Thyroid gland (tissue), 4 donors: ENCODE data around the gene TCL1A. TPM values are rescaled to one million over a fixed set of nuclear protein-coding genes. Genes with fewer than 3 reads are reported as not detected.

ENCODE experiments used
- DNase-seq, 2 donors: peaks; one replicate each; pipeline ENCODE4 v3.0.0-alpha.2; 2019
- H3K27ac ChIP-seq, 3 donors: fragments of 200-600 bp; sonication (generic); 1 replicate in 2 of 3; 2 replicates in 1 of 3; pipeline ENCODE4 v1.5.1; 2016 to 2019; ENCODE audit warnings: mild to moderate bottlenecking in 1 of 3, moderate library complexity in 1 of 3
- H3K27me3 ChIP-seq: fragments of 200-600 bp; sonication (generic); one replicate; pipeline ENCODE4 v1.5.1; 2019
- H3K36me3 ChIP-seq, 2 donors: fragments of 200-600 bp; sonication (generic); one replicate each; pipeline ENCODE4 v1.5.1; 2016 to 2019
- H3K4me1 ChIP-seq, 2 donors: fragments of 200-600 bp; sonication (generic); one replicate each; pipeline ENCODE4 v1.5.1; 2017 to 2019
- H3K4me3 ChIP-seq, 3 donors: fragments of 200-600 bp; sonication (generic); replicated peaks in 1 of 3; 1 replicate in 2 of 3; 2 replicates in 1 of 3; pipeline ENCODE4 v1.5.1; 2016; ENCODE audit warnings: mild to moderate bottlenecking in 1 of 3
- H3K9me3 ChIP-seq: fragments of 200-600 bp; sonication (generic); one replicate; pipeline ENCODE4 v1.5.1; 2017
- POLR2A ChIP-seq, 2 donors: fragments of 450-650 bp; IDR thresholded peaks; one replicate each; pipeline ENCODE4 v1.6.1; 2017; ENCODE audit warnings: antibody characterized with exemption in 2 of 2, mild to moderate bottlenecking in 2 of 2, moderate library complexity in 1 of 2
- WGBS, 2 donors: methylation state at CpG; one replicate each; pipeline ENCODE4 v1.1.5; 2017; 5-methylcytosine and 5-hydroxymethylcytosine counted together
- intact Hi-C: fragments of 100-400 bp; cut with DNase I; formaldehyde crosslinking; loops from one replicate; pipeline ENCODE4 v1.15.1; 2023
- total RNA-seq, 4 donors: library from RNA; depleted of rRNA; stranded (reverse); fragments of >200 nt; gene quantifications; one replicate each; pipeline ENCODE4 v1.2.3, GENCODE V29; 2016
- TF ChIP-seq, protein P1 (sequence below), 6 experiments: fragments of 200-600 bp in 3 of 6; fragments of 450-650 bp in 3 of 6; sonication (generic) in 3 of 6; IDR thresholded peaks; one replicate each; pipeline ENCODE4 v1.5.1; 2016 to 2019; ENCODE audit warnings: antibody characterized with exemption in 6 of 6, mild to moderate bottlenecking in 2 of 6, inconsistent platforms in 1 of 6, moderate library complexity in 1 of 6

TCL1A gene
- total RNA-seq, 4 donors from 2014 or later: not detected

DNA sequence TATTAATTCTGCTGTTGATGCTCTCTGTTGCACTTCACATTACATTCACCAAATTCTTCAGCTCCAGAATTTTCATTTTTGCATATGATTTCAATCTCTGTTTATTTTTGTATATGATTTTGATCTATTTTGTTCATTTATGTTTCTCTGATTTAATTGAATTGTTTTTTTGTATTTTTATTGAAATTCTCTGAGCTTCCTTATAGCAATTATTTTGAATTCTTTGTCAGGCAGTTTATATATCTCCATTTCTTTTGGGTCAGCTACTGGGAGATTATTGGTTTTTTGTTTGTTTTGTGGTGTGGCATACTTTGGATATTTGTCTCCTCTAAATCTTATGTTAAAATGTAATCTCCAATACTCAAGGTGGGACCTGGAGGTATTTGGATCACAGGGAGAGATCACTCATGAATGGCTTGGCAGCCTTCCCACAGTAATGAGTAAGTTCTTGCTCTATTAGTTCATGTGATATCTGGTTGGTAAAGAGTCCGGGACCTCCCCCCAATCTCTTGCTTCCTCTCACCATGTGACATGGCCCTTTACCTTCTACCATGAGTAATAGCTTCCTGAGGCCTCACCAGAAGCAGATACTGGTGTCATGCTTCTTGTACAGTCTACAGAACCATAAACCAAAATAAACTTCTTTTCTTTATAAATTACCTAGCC, 8.7 kb upstream of the TCL1A start:
- Histone ChIP-seq H3K9me3 (no peaks in the 10 kb centered on the region), H3K27ac (no peak overlapping the region), H3K36me3 (no peaks in the 10 kb centered on the region), H3K27me3 (no peaks in the 10 kb centered on the region), H3K4me1 (no peaks in the 10 kb centered on the region), H3K4me3 (no peak overlapping the region)
- intact Hi-C loops: no loop called here
- no peak for DNase-seq
- TF ChIP-seq, protein P1, sequence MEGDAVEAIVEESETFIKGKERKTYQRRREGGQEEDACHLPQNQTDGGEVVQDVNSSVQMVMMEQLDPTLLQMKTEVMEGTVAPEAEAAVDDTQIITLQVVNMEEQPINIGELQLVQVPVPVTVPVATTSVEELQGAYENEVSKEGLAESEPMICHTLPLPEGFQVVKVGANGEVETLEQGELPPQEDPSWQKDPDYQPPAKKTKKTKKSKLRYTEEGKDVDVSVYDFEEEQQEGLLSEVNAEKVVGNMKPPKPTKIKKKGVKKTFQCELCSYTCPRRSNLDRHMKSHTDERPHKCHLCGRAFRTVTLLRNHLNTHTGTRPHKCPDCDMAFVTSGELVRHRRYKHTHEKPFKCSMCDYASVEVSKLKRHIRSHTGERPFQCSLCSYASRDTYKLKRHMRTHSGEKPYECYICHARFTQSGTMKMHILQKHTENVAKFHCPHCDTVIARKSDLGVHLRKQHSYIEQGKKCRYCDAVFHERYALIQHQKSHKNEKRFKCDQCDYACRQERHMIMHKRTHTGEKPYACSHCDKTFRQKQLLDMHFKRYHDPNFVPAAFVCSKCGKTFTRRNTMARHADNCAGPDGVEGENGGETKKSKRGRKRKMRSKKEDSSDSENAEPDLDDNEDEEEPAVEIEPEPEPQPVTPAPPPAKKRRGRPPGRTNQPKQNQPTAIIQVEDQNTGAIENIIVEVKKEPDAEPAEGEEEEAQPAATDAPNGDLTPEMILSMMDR (IDR thresholded peaks at IDR 0.05): no peak
- TF ChIP-seq POLR2A (IDR thresholded peaks at IDR 0.05): no peak
- WGBS, 2 donors: 67 to 74% methylated on average over 1 of the region's 1 CpG

DNA sequence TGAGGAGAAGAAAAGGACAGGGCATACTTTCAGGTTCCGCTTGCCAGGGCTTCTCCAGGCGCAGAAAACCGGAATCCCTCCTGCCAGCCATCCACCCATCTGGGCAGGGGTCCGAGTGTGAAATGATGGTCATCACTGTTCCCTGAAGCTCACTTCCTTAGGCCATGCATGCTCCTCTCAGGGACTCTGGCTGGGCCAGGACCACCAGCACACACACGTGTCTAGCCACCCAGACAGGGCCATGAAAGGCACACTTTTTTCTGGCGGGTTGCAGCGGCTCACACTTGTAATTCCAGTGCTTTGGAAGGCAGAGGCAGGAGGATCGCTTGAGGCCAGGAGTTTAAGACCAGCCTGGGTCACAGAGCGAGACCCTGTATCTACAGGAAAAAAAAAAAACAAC, 1.5 kb downstream of the TCL1A start:
- H3K27ac ChIP-seq: no peak overlapping the region
- H3K4me1 ChIP-seq: no peaks in the 10 kb centered on the region
- no peaks in the 10 kb centered on the region for H3K27me3 ChIP-seq
- H3K4me3 ChIP-seq: no peak overlapping the region
- TF ChIP-seq, protein P1 (IDR thresholded peaks at IDR 0.05): no peak
- DNase-seq: no peak
- no peaks in the 10 kb centered on the region for H3K9me3 ChIP-seq
- intact Hi-C loops: no loop called here
- no peaks in the 10 kb centered on the region for H3K36me3 ChIP-seq
- 92 to 96% methylated on average over 9 of the region's 9 CpGs for WGBS, 2 donors

DNA sequence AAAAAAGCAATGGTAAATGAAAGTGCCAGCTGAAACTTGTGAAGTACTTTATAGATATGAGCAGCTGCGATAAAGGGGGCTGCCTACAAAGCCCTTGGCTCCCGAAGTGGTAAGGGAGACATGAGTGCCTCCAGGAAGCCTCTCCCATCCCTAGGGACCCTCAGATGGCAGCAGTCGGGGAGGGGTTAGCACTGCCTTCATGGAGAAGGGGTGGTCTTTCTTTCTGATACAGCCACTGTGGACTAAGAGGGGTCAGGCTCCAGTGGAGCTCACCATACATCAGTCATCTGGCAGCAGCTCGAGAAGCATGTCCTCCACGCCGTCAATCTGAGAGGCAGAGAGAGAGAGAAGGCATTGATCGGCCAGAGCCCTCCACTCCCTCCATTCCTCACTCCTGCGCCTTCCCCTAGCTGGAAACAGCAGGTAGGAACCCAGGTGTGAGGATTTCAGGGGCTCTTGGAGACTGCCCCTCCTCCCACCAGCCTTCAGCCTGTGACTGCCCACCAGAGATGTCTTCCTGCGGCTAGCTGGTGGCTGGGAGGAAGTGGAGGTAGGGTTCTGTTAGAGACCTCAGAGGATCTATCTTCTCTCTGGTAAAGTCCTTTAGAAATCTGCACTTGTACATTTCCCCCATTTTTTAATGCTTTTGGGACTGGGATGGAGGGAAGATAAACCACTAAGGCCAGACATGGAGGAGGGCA, 2.3 kb downstream of the TCL1A start:
- TF ChIP-seq, protein P1 (IDR thresholded peaks at IDR 0.05): no peak
- no peak for TF ChIP-seq POLR2A (IDR thresholded peaks at IDR 0.05)
- H3K27ac ChIP-seq: no peak overlapping the region
- intact Hi-C loops: no loop called here
- H3K27me3 ChIP-seq: no peaks in the 10 kb centered on the region
- DNase-seq: no peak
- H3K9me3 ChIP-seq: no peaks in the 10 kb centered on the region
- 67 to 72% methylated on average over 9 of the region's 9 CpGs for WGBS, 2 donors
- H3K4me3 ChIP-seq: no peak overlapping the region
- no peaks in the 10 kb centered on the region for H3K36me3 ChIP-seq
- H3K4me1 ChIP-seq: no peaks in the 10 kb centered on the region

DNA sequence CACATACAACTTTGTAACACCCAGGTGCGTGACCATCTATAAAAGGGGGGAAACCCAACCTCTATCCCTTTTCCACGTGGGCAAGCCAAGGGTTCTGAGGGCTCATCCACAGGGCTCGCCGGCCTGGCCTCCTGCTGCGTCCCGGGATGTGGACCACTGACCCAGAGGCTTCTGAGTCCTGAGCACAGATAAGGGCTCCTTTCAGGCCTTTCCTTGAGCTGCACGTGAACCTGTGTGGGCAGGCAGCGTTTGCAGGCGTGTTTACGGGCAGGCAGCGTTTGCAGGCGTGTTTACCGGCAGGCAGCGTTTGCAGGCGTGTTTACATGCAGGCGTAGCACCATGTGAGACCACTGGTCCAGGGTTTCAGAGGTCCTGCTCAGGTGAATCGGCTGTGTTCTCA, 3.8 kb downstream of the TCL1A start:
- Histone ChIP-seq H3K36me3 (no peaks in the 10 kb centered on the region), H3K27ac (no peak overlapping the region), H3K4me3 (no peak overlapping the region), H3K9me3 (no peaks in the 10 kb centered on the region), H3K4me1 (no peaks in the 10 kb centered on the region), H3K27me3 (no peaks in the 10 kb centered on the region)
- WGBS, 2 donors: 90 to 91% methylated on average over 17 of the region's 17 CpGs
- intact Hi-C loops: no loop called here
- TF ChIP-seq, protein P1 (IDR thresholded peaks at IDR 0.05): no peak
- TF ChIP-seq POLR2A (IDR thresholded peaks at IDR 0.05): no peak
- no peak for DNase-seq

DNA sequence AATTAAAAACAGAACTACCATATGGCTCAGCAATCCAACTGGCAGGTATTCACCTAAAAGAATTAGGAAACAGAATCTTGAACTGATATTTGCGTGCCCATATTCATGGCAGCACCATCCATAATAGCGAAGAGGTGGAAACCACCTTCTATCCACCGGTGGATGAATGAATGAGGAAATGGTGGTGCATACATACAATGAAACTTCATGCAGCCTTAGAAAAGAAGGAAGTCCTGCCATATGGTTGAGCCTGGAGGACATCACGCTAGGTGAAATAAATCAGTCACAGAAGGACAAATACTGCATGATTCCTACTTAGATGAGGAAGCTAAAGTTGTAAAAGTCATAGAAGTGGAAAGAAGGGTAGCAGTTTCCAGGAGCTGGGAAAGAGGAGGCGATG, 6.6 kb downstream of the TCL1A start:
- intact Hi-C loops: no loop called here
- WGBS, 2 donors: 84 to 85% methylated on average over 5 of the region's 5 CpGs
- Histone ChIP-seq H3K36me3 (no peaks in the 10 kb centered on the region), H3K27me3 (no peaks in the 10 kb centered on the region), H3K4me1 (no peaks in the 10 kb centered on the region), H3K4me3 (no peak overlapping the region), H3K27ac (no peak overlapping the region), H3K9me3 (no peaks in the 10 kb centered on the region)
- TF ChIP-seq, protein P1 (IDR thresholded peaks at IDR 0.05): no peak
- TF ChIP-seq POLR2A (IDR thresholded peaks at IDR 0.05): no peak
- no peak for DNase-seq
